HL-60 (cell line): ENCODE data around the gene HBA1.

Experiments
- DNase-seq, 2 experiments: peaks; one replicate each; pipeline ENCODE4 v3.0.0-alpha.2; 2010 to 2020; ENCODE audit warnings: low read depth in 1 of 2, low spot score in 1 of 2
- H3K27ac ChIP-seq: fragments of 250-450 bp; sonication (Bioruptor Pico); replicated peaks from 2 replicates; pipeline ENCODE4 v1.5.1; 2020; ENCODE audit warnings: mild to moderate bottlenecking, moderate library complexity
- H3K27me3 ChIP-seq: fragments of 250-450 bp; sonication (Bioruptor Pico); 2 replicates; pipeline ENCODE4 v1.5.1; 2021; ENCODE audit warnings: mild to moderate bottlenecking, moderate library complexity; ENCODE audit not compliant: insufficient read depth, poor library complexity, severe bottlenecking
- H3K4me3 ChIP-seq: replicated peaks from 2 replicates; pipeline ENCODE4 v1.5.1; 2011; ENCODE audit warnings: mild to moderate bottlenecking, control low read depth, low read length; ENCODE audit not compliant: insufficient read depth
- GABPA ChIP-seq: IDR thresholded peaks from 2 replicates; pipeline ENCODE4 v1.6.1; 2012; ENCODE audit warnings: low read depth
- POLR2AphosphoS5 ChIP-seq: IDR thresholded peaks from 2 replicates; pipeline ENCODE4 v1.6.1; 2012; ENCODE audit warnings: low read depth
- SPI1 ChIP-seq: IDR thresholded peaks from 2 replicates; pipeline ENCODE4 v1.6.1; 2012; ENCODE audit warnings: low read depth, mild to moderate bottlenecking, borderline replicate concordance
- TF ChIP-seq, protein P1 (sequence below): IDR thresholded peaks from 2 replicates; pipeline ENCODE4 v1.6.1; 2012; ENCODE audit warnings: low read depth; ENCODE audit not compliant: insufficient replicate concordance
- TF ChIP-seq, protein P2 (sequence below): IDR thresholded peaks from one replicate; pipeline ENCODE4 v1.5.1; 2011; ENCODE audit warnings: low read length, control low read depth, inconsistent platforms; ENCODE audit not compliant: insufficient read depth

Gene HBA1

DNA sequence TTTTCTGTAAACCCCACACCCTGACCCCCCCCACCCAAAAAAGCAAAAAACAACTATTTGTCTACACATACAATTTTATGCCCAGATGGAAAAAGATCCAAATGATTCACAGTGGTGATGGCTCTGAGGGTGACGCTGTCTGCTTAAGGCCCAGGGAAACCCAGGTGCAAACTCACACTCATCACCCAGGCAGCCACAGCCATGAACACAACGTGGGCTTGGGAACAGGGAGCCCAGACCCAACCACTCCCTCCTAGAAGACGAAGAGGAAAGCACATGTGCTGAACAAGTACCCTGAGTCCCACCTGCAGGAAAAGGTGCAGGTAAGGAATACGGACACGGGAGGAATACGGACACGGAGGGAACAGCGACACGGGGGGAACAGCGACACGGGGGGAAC is 9.2 kb downstream of the HBA1 start:
- H3K27ac ChIP-seq, result no peak overlapping the region
- no peak overlapping the region for H3K4me3 ChIP-seq
- DNase-seq, result no peak
- peaks cover 3% of the 10 kb centered on the region for H3K27me3 ChIP-seq
- TF ChIP-seq SPI1 (no peak), POLR2AphosphoS5 (no peak), GABPA (no peak)
- TF ChIP-seq, protein P1, sequence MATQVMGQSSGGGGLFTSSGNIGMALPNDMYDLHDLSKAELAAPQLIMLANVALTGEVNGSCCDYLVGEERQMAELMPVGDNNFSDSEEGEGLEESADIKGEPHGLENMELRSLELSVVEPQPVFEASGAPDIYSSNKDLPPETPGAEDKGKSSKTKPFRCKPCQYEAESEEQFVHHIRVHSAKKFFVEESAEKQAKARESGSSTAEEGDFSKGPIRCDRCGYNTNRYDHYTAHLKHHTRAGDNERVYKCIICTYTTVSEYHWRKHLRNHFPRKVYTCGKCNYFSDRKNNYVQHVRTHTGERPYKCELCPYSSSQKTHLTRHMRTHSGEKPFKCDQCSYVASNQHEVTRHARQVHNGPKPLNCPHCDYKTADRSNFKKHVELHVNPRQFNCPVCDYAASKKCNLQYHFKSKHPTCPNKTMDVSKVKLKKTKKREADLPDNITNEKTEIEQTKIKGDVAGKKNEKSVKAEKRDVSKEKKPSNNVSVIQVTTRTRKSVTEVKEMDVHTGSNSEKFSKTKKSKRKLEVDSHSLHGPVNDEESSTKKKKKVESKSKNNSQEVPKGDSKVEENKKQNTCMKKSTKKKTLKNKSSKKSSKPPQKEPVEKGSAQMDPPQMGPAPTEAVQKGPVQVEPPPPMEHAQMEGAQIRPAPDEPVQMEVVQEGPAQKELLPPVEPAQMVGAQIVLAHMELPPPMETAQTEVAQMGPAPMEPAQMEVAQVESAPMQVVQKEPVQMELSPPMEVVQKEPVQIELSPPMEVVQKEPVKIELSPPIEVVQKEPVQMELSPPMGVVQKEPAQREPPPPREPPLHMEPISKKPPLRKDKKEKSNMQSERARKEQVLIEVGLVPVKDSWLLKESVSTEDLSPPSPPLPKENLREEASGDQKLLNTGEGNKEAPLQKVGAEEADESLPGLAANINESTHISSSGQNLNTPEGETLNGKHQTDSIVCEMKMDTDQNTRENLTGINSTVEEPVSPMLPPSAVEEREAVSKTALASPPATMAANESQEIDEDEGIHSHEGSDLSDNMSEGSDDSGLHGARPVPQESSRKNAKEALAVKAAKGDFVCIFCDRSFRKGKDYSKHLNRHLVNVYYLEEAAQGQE, result no peak
- TF ChIP-seq, protein P2, sequence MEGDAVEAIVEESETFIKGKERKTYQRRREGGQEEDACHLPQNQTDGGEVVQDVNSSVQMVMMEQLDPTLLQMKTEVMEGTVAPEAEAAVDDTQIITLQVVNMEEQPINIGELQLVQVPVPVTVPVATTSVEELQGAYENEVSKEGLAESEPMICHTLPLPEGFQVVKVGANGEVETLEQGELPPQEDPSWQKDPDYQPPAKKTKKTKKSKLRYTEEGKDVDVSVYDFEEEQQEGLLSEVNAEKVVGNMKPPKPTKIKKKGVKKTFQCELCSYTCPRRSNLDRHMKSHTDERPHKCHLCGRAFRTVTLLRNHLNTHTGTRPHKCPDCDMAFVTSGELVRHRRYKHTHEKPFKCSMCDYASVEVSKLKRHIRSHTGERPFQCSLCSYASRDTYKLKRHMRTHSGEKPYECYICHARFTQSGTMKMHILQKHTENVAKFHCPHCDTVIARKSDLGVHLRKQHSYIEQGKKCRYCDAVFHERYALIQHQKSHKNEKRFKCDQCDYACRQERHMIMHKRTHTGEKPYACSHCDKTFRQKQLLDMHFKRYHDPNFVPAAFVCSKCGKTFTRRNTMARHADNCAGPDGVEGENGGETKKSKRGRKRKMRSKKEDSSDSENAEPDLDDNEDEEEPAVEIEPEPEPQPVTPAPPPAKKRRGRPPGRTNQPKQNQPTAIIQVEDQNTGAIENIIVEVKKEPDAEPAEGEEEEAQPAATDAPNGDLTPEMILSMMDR, result no peak

DNA sequence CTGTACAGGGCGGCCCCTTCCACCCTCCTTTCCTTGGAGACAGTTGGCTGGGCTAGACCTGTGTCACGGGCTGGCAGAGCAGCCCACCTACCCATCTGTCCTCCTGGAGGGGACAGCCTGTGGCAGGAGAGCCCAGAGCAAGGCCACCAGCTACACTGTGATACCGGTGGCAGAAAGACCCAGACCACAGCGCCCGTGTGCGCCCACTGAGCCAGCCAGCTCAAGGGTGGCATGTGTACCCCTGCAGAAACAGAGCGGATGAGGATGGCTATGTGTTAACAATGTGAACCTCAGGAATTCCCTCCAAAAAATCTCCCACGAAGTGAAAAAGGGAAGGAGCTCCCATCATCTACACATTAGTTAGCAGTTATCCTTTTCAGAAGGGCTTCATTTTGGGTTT is 10.8 kb downstream of the HBA1 start:
- TF ChIP-seq SPI1 (no peak), POLR2AphosphoS5 (no peak), GABPA (no peak)
- TF ChIP-seq, protein P1, result no peak
- TF ChIP-seq, protein P2, result no peak
- H3K27ac ChIP-seq, result no peak overlapping the region
- H3K27me3 ChIP-seq, result no peaks in the 10 kb centered on the region
- no peak overlapping the region for H3K4me3 ChIP-seq
- no peak for DNase-seq

DNA sequence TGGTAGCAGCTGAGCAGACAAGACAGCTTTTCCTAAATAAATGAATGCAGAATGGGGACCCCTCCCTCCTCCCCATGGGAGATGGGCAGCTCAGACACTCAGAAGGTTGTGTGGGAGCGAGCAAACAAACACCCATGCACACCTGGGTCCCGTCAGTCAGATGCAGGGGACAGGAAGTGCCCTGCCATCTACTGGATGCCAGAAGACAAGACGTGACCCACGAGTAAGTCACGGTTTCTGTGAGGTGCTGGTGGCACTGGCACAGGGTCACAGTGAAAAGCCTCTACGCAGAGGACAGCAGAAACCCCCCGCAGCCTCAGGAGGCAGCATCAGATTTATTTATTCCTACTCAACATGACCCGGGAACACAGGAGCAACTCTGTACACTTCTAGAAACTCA is 12.2 kb downstream of the HBA1 start:
- Histone ChIP-seq H3K27ac (no peak overlapping the region), H3K4me3 (no peak overlapping the region), H3K27me3 (no peaks in the 10 kb centered on the region)
- TF ChIP-seq, protein P2, result no peak
- TF ChIP-seq GABPA (no peak), POLR2AphosphoS5 (no peak), SPI1 (no peak)
- TF ChIP-seq, protein P1, result no peak
- DNase-seq, result no peak
